OCI-LY1 (cell line): Measurements from ENCODE around the gene NUP214.

ENCODE experiments used
- H2AFZ ChIP-seq: fragments of 200-600 bp; sonication (generic), shearing (Covaris generic); 2 replicates; pipeline ENCODE4 v1.6.0; 2014; ENCODE audit warnings: antibody characterized with exemption, mild to moderate bottlenecking, low read length
- H3F3A ChIP-seq: fragments of 200-600 bp; sonication (generic), shearing (Covaris generic); 2 replicates; pipeline ENCODE4 v1.6.0; 2014; ENCODE audit warnings: mild to moderate bottlenecking, antibody characterized with exemption, low read length, moderate library complexity; ENCODE audit not compliant: insufficient read depth
- H3K27ac ChIP-seq: fragments of 200-600 bp; sonication (generic); 2 replicates; pipeline ENCODE4 v1.5.1; 2014; ENCODE audit warnings: low read length, mixed run types, mild to moderate bottlenecking, low read depth; ENCODE audit not compliant: poor library complexity, severe bottlenecking
- H3K27me3 ChIP-seq: fragments of 200-600 bp; sonication (generic); 2 replicates; pipeline ENCODE4 v1.6.0; 2014; ENCODE audit warnings: antibody characterized with exemption, mild to moderate bottlenecking, low read length, moderate library complexity; ENCODE audit not compliant: insufficient read depth
- H3K36me3 ChIP-seq: fragments of 200-600 bp; sonication (generic); 2 replicates; pipeline ENCODE4 v1.6.1; 2014; ENCODE audit warnings: mild to moderate bottlenecking, antibody characterized with exemption, low read length, moderate library complexity, mixed read lengths; ENCODE audit not compliant: insufficient read depth
- H3K4me1 ChIP-seq: fragments of 200-600 bp; sonication (generic); 2 replicates; pipeline ENCODE4 v1.5.1; 2014; ENCODE audit warnings: mild to moderate bottlenecking, low read length, moderate library complexity; ENCODE audit not compliant: insufficient read depth, severe bottlenecking
- H3K4me2 ChIP-seq: fragments of 200-600 bp; sonication (generic), shearing (Covaris generic); 2 replicates; pipeline ENCODE4 v1.6.1; 2014; ENCODE audit warnings: low read length
- H3K4me3 ChIP-seq: fragments of 200-600 bp; sonication (generic); 2 replicates; pipeline ENCODE4 v1.5.1; 2014; ENCODE audit warnings: low read length, low read depth, mild to moderate bottlenecking, mixed read lengths; ENCODE audit not compliant: poor library complexity, severe bottlenecking
- H3K79me2 ChIP-seq: fragments of 200-600 bp; shearing (Covaris generic); 2 replicates; pipeline ENCODE4 v1.6.1; 2016; ENCODE audit warnings: mixed run types, low read length, mixed read lengths; ENCODE audit not compliant: insufficient read depth
- H3K9ac ChIP-seq: fragments of 200-600 bp; sonication (generic), shearing (Covaris generic); 2 replicates; pipeline ENCODE4 v1.6.1; 2014; ENCODE audit warnings: mild to moderate bottlenecking, low read length, mixed read lengths
- H3K9me2 ChIP-seq: fragments of 200-600 bp; sonication (generic), shearing (Covaris generic); 2 replicates; pipeline ENCODE4 v1.6.1; 2014; ENCODE audit warnings: low read depth, mild to moderate bottlenecking, low read length, mixed read lengths
- H3K9me3 ChIP-seq: fragments of 200-600 bp; shearing (Covaris generic); 2 replicates; pipeline ENCODE4 v1.6.1; 2014; ENCODE audit warnings: low read length, mixed read lengths
- H4K20me1 ChIP-seq: fragments of 200-600 bp; sonication (generic), shearing (Covaris generic); 2 replicates; pipeline ENCODE4 v1.6.0; 2016; ENCODE audit warnings: mild to moderate bottlenecking, low read length; ENCODE audit not compliant: insufficient read depth
- EZH2 ChIP-seq: fragments of 200-600 bp; sonication (generic), shearing (Covaris generic); IDR thresholded peaks from 2 replicates; pipeline ENCODE4 v1.8.0; 2017; ENCODE audit warnings: borderline replicate concordance, mixed run types, mild to moderate bottlenecking, antibody characterized with exemption, low read length, moderate library complexity, mixed read lengths
- TF ChIP-seq, protein P1 (sequence below): fragments of 200-600 bp; sonication (generic), shearing (Covaris generic); IDR thresholded peaks from 2 replicates; pipeline ENCODE4 v1.5.1; 2017; ENCODE audit warnings: mild to moderate bottlenecking, antibody characterized with exemption, low read length, moderate library complexity, mixed read lengths

Gene NUP214

DNA sequence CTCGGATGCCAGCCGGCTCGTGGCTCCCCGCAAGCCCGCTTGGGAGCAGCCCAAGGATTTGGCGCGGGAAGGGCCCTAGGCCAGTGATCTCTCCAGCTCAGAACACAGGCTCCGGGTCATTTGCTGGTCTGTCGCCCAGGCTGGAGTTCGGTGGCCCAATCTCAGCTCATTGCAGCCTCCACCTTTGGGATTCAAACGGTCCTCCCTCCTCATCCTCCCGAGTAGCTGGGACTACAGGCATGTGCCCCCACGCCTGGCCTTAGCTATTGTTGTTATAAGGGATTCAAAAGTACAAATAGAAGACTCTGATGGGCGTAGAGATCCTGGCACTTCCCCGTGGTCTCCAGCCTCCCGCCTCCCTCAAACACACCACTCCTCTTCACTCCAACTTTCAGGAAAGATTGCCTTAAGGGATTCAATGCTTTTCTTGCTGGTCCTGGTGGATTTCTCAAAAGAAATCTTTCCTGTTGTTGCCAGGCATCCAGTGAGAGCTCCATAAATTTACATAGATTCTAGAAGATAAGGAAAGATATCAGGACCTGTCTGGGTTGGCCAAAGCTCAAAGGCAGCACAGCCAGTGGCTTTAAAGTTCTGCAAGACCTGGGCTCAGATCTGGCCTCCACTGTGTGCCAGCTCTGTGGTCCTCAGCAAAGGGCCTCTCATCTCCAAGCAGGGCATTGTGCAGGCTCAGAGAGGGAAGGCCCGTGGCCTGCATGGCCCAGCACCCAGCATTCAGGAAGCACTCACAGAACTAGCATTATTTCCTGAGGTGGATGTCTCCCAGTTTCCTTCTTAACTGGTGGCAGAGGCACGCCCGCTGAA is 28.0 kb upstream of the NUP214 start:
- no peaks in the 10 kb centered on the region for H3K36me3 ChIP-seq
- H3K9me2 ChIP-seq: no peaks in the 10 kb centered on the region
- H3K4me2 ChIP-seq: no peak overlapping the region
- H3K9me3 ChIP-seq: no peaks in the 10 kb centered on the region
- H3K27ac ChIP-seq: no peak overlapping the region
- no peaks in the 10 kb centered on the region for H4K20me1 ChIP-seq
- H3F3A ChIP-seq: no peaks in the 10 kb centered on the region
- peaks cover 3% of the 10 kb centered on the region for H3K4me1 ChIP-seq
- H3K9ac ChIP-seq: no peak overlapping the region
- no peaks in the 10 kb centered on the region for H3K79me2 ChIP-seq
- no peak for TF ChIP-seq EZH2
- TF ChIP-seq, protein P1, sequence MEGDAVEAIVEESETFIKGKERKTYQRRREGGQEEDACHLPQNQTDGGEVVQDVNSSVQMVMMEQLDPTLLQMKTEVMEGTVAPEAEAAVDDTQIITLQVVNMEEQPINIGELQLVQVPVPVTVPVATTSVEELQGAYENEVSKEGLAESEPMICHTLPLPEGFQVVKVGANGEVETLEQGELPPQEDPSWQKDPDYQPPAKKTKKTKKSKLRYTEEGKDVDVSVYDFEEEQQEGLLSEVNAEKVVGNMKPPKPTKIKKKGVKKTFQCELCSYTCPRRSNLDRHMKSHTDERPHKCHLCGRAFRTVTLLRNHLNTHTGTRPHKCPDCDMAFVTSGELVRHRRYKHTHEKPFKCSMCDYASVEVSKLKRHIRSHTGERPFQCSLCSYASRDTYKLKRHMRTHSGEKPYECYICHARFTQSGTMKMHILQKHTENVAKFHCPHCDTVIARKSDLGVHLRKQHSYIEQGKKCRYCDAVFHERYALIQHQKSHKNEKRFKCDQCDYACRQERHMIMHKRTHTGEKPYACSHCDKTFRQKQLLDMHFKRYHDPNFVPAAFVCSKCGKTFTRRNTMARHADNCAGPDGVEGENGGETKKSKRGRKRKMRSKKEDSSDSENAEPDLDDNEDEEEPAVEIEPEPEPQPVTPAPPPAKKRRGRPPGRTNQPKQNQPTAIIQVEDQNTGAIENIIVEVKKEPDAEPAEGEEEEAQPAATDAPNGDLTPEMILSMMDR: no peak
- H3K27me3 ChIP-seq: peaks cover 4% of the 10 kb centered on the region; the same call in 1 of the 2 replicates
- no peak overlapping the region for H2AFZ ChIP-seq
- H3K4me3 ChIP-seq: no peak overlapping the region

GRCh38 chr9:131097948-131098278 is 27.5 kb upstream of the NUP214 start:
- H3K9me2 ChIP-seq: no peaks in the 10 kb centered on the region
- H4K20me1 ChIP-seq: no peaks in the 10 kb centered on the region
- H3K4me2 ChIP-seq: no peak overlapping the region
- H3K4me3 ChIP-seq: no peak overlapping the region
- H3K9me3 ChIP-seq: no peaks in the 10 kb centered on the region
- no peak overlapping the region for H3K9ac ChIP-seq
- H3K36me3 ChIP-seq: no peaks in the 10 kb centered on the region
- H3K27ac ChIP-seq: no peak overlapping the region
- no peaks in the 10 kb centered on the region for H3F3A ChIP-seq
- no peaks in the 10 kb centered on the region for H3K79me2 ChIP-seq
- TF ChIP-seq, protein P1: no peak
- TF ChIP-seq EZH2: no peak
- H2AFZ ChIP-seq: no peak overlapping the region
- H3K27me3 ChIP-seq: peaks cover 4% of the 10 kb centered on the region; the same call in 1 of the 2 replicates
- peaks cover 3% of the 10 kb centered on the region for H3K4me1 ChIP-seq

GRCh38 chr9:131098391-131099101 is 26.8 kb upstream of the NUP214 start:
- no peak overlapping the region for H3K27ac ChIP-seq
- no peaks in the 10 kb centered on the region for H3F3A ChIP-seq
- peaks cover 4% of the 10 kb centered on the region; the same call in 1 of the 2 replicates for H3K27me3 ChIP-seq
- no peak overlapping the region for H3K4me2 ChIP-seq
- H3K4me1 ChIP-seq: peaks cover 3% of the 10 kb centered on the region
- H3K9ac ChIP-seq: no peak overlapping the region
- no peak overlapping the region for H2AFZ ChIP-seq
- H3K9me2 ChIP-seq: no peaks in the 10 kb centered on the region
- H3K4me3 ChIP-seq: no peak overlapping the region
- H3K9me3 ChIP-seq: no peaks in the 10 kb centered on the region
- no peaks in the 10 kb centered on the region for H3K79me2 ChIP-seq
- TF ChIP-seq EZH2: no peak
- TF ChIP-seq, protein P1: no peak
- no peaks in the 10 kb centered on the region for H3K36me3 ChIP-seq
- H4K20me1 ChIP-seq: no peaks in the 10 kb centered on the region
